K562 (cell line): ENCODE data around the gene CACNA2D3. TPM values are rescaled to one million over a fixed set of nuclear protein-coding genes. Genes with fewer than 3 reads are reported as not detected.

Source experiments
- ATAC-seq: fragments of 200-7000 bp; cut with Tn5 transposase; 3 replicates; pipeline ENCODE4 v1.9.1; 2020; ENCODE audit warnings: moderate library complexity
- BruUV-seq: library from RNA; stranded (reverse); fragments of 400-500 nt; replicated peaks from 2 replicates; lab custom pipeline; 2021; lab: Mats Ljungman, UMichigan
- CTCF ChIA-PET: fragments of 300-600 bp; formaldehyde crosslinking; extraction: SDS; loops from one replicate; lab custom pipeline; 2021; ENCODE audit warnings: low intra/inter-chr PET ratio; lab: Yijun Ruan, JAX
- POLR2A ChIA-PET: fragments of 300-600, 350-650 bp; sonication (Branson Sonifier 250); formaldehyde crosslinking; extraction: SDS; loops from one replicate; lab custom pipeline; 2021; ENCODE audit warnings: antibody characterized with exemption, inconsistent platforms; lab: Yijun Ruan, JAX
- DNase-seq, 4 experiments: peaks; one replicate each; pipeline versions ENCODE4 v3.0.0 to v3.0.0-alpha.2; 2011 to 2018; ENCODE audit warnings: low spot score in 3 of 4, mixed read lengths in 3 of 4; ENCODE audit errors: extremely low read depth in 1 of 4
- FAIRE-seq: peaks from 2 replicates; lab custom pipeline; 2011; peaks lifted over from hg19 to GRCh38; lab: Jason Lieb, UNC
- H2AFZ ChIP-seq: 2 replicates; pipeline ENCODE4 v1.6.0; 2011; ENCODE audit warnings: low read depth, low read length, control low read depth, inconsistent platforms
- H3K27ac ChIP-seq: fragments of 200-600 bp; 3 replicates; pipeline ENCODE4 v1.8.0; 2011; ENCODE audit warnings: low read depth, mild to moderate bottlenecking, control low read depth, inconsistent platforms, low read length, moderate library complexity, mixed read lengths; ENCODE audit errors: extremely low read depth
- H3K27me3 ChIP-seq, 2 experiments: fragments of 300-600 bp in 1 of 2; 2 replicates in 1 of 2; 3 replicates in 1 of 2; pipeline versions ENCODE4 v1.6.0 to v1.8.0; 2011; ENCODE audit warnings: inconsistent platforms in 2 of 2, low read length in 2 of 2, mild to moderate bottlenecking in 1 of 2, mixed read lengths in 1 of 2, moderate library complexity in 1 of 2; ENCODE audit not compliant: control insufficient read depth in 2 of 2, insufficient read depth in 2 of 2
- H3K36me3 ChIP-seq: fragments of 300-600 bp; 3 replicates; pipeline ENCODE4 v1.8.0; 2011; ENCODE audit warnings: mild to moderate bottlenecking, low read length, inconsistent platforms; ENCODE audit not compliant: control insufficient read depth, insufficient read depth
- H3K4me1 ChIP-seq, 2 experiments: fragments of 200-600 bp in 1 of 2; replicated peaks in 1 of 2; 2 replicates in 1 of 2; 3 replicates in 1 of 2; pipeline versions ENCODE4 v1.5.1 to v1.8.0; 2011; ENCODE audit warnings: inconsistent platforms in 2 of 2, low read length in 2 of 2, mild to moderate bottlenecking in 1 of 2, mixed read lengths in 1 of 2, moderate library complexity in 1 of 2; ENCODE audit not compliant: control insufficient read depth in 2 of 2, insufficient read depth in 2 of 2
- H3K4me2 ChIP-seq: 2 replicates; pipeline ENCODE4 v1.6.1; 2011; ENCODE audit warnings: low read length, control low read depth, inconsistent platforms, mixed read lengths; ENCODE audit not compliant: insufficient read depth
- H3K4me3 ChIP-seq: fragments of 200-600 bp; sonication (generic), shearing (Covaris generic); 2 replicates; pipeline ENCODE4 v1.5.1; 2016; ENCODE audit warnings: control low read depth, inconsistent platforms
- H3K79me2 ChIP-seq: fragments of 200-600 bp; 3 replicates; pipeline ENCODE4 v1.8.0; 2011; ENCODE audit warnings: low read length, inconsistent platforms; ENCODE audit not compliant: control insufficient read depth, insufficient read depth
- H3K9ac ChIP-seq, 2 experiments: 2 replicates each; pipeline versions ENCODE4 v1.6.0 to v1.6.1; 2011; ENCODE audit warnings: low read depth in 2 of 2, low read length in 2 of 2, control low read depth in 1 of 2, inconsistent platforms in 1 of 2, mild to moderate bottlenecking in 1 of 2, mixed read lengths in 1 of 2; ENCODE audit not compliant: insufficient read depth in 1 of 2
- H3K9me1 ChIP-seq: one replicate; pipeline ENCODE4 v1.6.0; 2011; ENCODE audit warnings: inconsistent platforms, mild to moderate bottlenecking, low read length, moderate library complexity; ENCODE audit not compliant: control insufficient read depth, insufficient read depth
- H3K9me3 ChIP-seq: replicated peaks from 2 replicates; pipeline ENCODE4 v1.5.1; 2011; ENCODE audit warnings: low read depth, low read length, inconsistent platforms; ENCODE audit not compliant: control insufficient read depth, insufficient read depth
- H4K20me1 ChIP-seq: replicated peaks from 2 replicates; pipeline ENCODE4 v1.6.1; 2011; ENCODE audit warnings: low read length, inconsistent platforms, mixed read lengths; ENCODE audit not compliant: control insufficient read depth, insufficient read depth
- EZH2 ChIP-seq: IDR thresholded peaks from 2 replicates; pipeline ENCODE4 v1.6.1; 2012; ENCODE audit warnings: low read depth, mild to moderate bottlenecking, inconsistent platforms, low read length, borderline replicate concordance
- NFXL1 ChIP-seq: fragments of 450-650 bp; formaldehyde crosslinking; IDR thresholded peaks from 2 replicates; pipeline ENCODE4 v1.4.0; 2021; ENCODE audit warnings: mild to moderate bottlenecking
- PML ChIP-seq: IDR thresholded peaks from 2 replicates; pipeline ENCODE4 v1.6.1; 2012; ENCODE audit warnings: low read length, inconsistent platforms
- RBM39 ChIP-seq: fragments of 200-400 bp; formaldehyde crosslinking; optimal IDR thresholded peaks from 2 replicates; pipeline ENCODE3; 2018; ENCODE audit warnings: low read depth, low read length
- SMAD2 ChIP-seq: fragments of 150-350 bp; IDR thresholded peaks from 2 replicates; pipeline ENCODE4 v1.6.1; 2014; ENCODE audit warnings: low read depth, mild to moderate bottlenecking, low read length
- XRCC4 ChIP-seq: IDR thresholded peaks from one replicate; pipeline ENCODE4 v1.6.1; 2011; ENCODE audit not compliant: insufficient read depth, insufficient read length; ENCODE audit errors: extremely low read depth
- ZNF12 ChIP-seq: sonication (generic); formaldehyde crosslinking; IDR thresholded peaks from 2 replicates; pipeline ENCODE4 v1.4.0; 2020; ENCODE audit warnings: mild to moderate bottlenecking, missing genetic modification reagents
- ZNF311 ChIP-seq: fragments of 250-450 bp; sonication (Bioruptor Pico); IDR thresholded peaks from 2 replicates; pipeline ENCODE4 v1.4.0; 2020; ENCODE audit warnings: mild to moderate bottlenecking, moderate library complexity
- ZSCAN32 ChIP-seq: fragments of 450-650 bp; formaldehyde crosslinking; IDR thresholded peaks from 2 replicates; pipeline ENCODE4 v1.4.0; 2020; ENCODE audit warnings: mild to moderate bottlenecking, moderate library complexity
- WGBS: fragments of 100-300 bp; shearing (Covaris generic); methylation state at CpG from one replicate; pipeline ENCODE4 v1.1.6; 2016; ENCODE audit warnings: low coverage, mixed read lengths; ENCODE audit not compliant: insufficient coverage; ENCODE audit errors: missing lambda C conversion rate; 5-methylcytosine and 5-hydroxymethylcytosine counted together
- in situ Hi-C: fragments of 300-500 bp; cut with MboI; formaldehyde crosslinking; loops from 4 replicates; pipeline ENCODE4 v1.15.0; 2018; ENCODE audit warnings: inconsistent platforms, mixed read lengths
- intact Hi-C: fragments of 100-400 bp; cut with micrococcal nuclease; formaldehyde crosslinking; loops from 2 replicates; pipeline ENCODE4 v1.14.2; 2022
- polyA plus RNA-seq, 8 experiments: library from polyadenylated mRNA; depleted of rRNA in 4 of 8; stranded (reverse) in 5 of 8; unstranded in 3 of 8; fragments of >200 nt; fragmentation: Nextera tagmentation in 2 of 8; fragmentation: Illumina TruSeq in 1 of 8; extraction: Ambion mirVana in 2 of 8; extraction: Trizol in 1 of 8; gene quantifications; 2 replicates each; pipeline versions ENCODE4 v1.2.1 to v1.2.3, GENCODE V29; 2011 to 2014; ENCODE audit warnings: inconsistent platforms in 1 of 8, missing spikeins in 1 of 8
- total RNA-seq, 7 experiments: library from RNA; depleted of rRNA in 6 of 7; stranded (reverse); fragments of >200 nt in 6 of 7; fragmentation: Illumina TruSeq in 2 of 7; extraction: Trizol in 2 of 7; gene quantifications; 2 replicates each; pipeline versions ENCODE4 v1.2.1 to v1.2.3, GENCODE V29; 2011 to 2021; ENCODE audit warnings: low replicate concordance in 1 of 7

Gene CACNA2D3
- total and polyA plus RNA-seq, 9 of the 15 experiments (the other 6 are each of a cell fraction or from before 2014, with no cell fraction given) = 0.01 TPM; not detected in 8

DNA sequence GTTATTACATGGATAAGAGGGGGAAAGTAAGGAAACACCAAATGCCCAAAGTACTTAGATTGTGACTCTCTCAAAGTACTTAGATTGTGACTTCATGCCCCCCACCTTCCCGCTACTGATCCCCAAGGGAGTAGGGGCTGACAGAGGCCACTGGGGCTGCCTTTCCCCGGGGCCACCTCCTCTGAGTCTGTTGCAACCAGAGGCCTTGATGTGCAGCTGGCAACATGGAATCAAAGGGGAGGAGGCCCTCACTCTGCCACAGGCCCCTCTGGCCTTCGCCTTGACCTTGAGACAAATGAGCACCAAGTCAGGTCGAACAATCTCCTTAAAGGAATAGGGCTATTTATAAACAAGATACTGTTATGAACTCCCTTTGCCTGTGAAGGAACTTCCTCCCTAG lies 743.0 kb downstream of the CACNA2D3 start (continued):
- TF ChIP-seq ZSCAN32 (CRISPR knock-in tag) (no peak), ZNF12 (CRISPR knock-in tag) (no peak), PML (no peak), NFXL1 (CRISPR knock-in tag) (no peak)
- TF ChIP-seq, all 486 proteins: peak for 0

DNA sequence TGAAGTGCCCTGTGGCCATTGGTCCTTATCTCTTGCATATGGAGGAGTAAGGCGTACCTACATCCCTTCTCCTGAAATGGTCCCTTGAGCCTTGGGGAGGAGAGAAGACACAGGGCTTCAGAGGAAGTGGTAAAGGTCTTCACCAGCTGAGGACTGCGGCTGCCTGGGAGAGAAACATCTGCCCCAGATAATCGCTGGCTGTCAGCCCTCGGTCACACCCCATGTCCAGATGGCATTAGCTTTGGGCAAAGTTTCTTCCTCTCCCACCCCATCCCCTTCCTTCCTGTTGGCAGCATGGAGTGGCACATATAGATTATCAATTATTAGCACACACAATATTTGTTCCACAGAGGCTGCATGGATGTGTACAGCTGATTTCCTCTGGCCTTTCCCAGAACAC lies 743.9 kb downstream of the CACNA2D3 start:
- intact Hi-C loops = no loop called here
- no peaks in the 10 kb centered on the region for H3K79me2 ChIP-seq
- 0% methylated on average over 3 of the region's 4 CpGs for WGBS

More for the DNA sequence above, 743.9 kb downstream of the CACNA2D3 start:
- ChIA-PET CTCF (no interaction called here), POLR2A (no interaction called here)
- Histone ChIP-seq H3K9me3 (no peaks in the 10 kb centered on the region), H3K4me3 (no peak overlapping the region), H4K20me1 (no peaks in the 10 kb centered on the region), H2AFZ (no peak overlapping the region), H3K36me3 (no peaks in the 10 kb centered on the region), H3K9me1 (no peaks in the 10 kb centered on the region), H3K27me3 (peaks cover 0 to 15% of the 10 kb centered on the region in 2 experiments; a peak in 2 of 5 replicates), H3K9ac (no peak overlapping the region), H3K4me2 (no peak overlapping the region), H3K27ac (no peak overlapping the region), H3K4me1 (no peaks in the 10 kb centered on the region; a peak in 1 of 5 replicates)
- BruUV-seq = no TSS peak
- in situ Hi-C loops = no loop called here
- FAIRE-seq = no peak
- DNase-seq = no peak
- TF ChIP-seq RBM39 = no peak
- no peak for TF ChIP-seq EZH2
- TF ChIP-seq XRCC4 = no peak
- no peak for TF ChIP-seq ZNF311 (CRISPR knock-in tag)
- TF ChIP-seq SMAD2 = no peak
- no peak for ATAC-seq
